NCI-H748 (cell line): ENCODE data around the gene ZMYM4.
A peak's percentile ranks its signal among the peaks of the same experiment; 100 is the strongest.
"Not testable (repeated sequence)": the region's sequence is repeated elsewhere in the genome, so short reads cannot be mapped to it uniquely, and the experiment has no call there.

Experiments
- DNase-seq: peaks from one replicate; lab custom pipeline; 2025; ENCODE audit not compliant: unreplicated experiment; lab: John Stamatoyannopoulos, UW

Gene ZMYM4

DNA sequence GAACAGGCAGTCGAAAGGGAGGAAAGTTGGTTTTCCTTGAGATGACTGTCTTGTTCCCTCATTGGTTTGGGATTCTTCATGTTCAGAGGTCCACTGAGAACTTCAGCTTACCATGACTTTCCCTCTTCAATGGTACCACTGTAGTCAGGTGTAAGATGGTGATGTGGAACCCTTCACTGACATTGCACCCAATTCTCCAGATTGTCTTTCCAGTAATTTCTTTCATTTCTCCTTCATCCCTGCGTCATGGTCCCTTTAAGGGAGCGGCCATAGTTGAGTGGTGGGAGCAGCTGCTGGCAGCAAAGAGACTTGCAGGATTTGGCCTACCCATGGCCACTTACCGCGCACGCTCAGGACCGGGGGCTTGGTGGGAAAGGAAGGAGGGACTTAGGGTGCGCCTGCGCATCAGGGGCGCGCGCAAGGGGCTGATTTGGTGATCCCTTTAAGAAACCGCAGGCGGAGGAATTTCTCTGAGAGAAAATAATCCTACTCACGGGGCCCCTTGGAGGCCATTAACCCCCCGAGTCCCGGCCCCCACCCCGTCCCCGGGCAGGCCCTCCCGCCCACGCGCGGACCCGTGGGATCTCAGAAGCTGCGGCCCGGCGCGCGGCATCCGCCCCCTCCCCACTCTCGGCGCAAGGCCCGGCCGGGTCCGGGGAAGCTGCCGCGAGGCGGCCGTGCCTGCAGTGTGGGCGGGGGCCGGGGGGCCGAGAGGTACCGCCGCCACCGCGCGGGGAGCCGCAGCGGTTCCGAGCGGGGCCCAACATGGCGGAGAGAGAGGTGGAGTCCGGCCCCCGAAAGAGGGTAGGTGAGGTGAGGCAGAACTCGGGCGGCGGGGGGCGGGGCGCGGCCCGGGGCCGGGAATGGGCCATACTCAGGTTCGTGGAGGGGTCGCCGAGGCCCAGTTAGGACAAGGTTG, at the start of gene ZMYM4:
ZMYM4 (plus strand) TSS at position 428 of the 919 bp plus-strand sequence; CDS start at position 766, 338 bp downstream.
- peak; percentile 95 for DNase-seq

- DNase-seq, result no peak
These were observed 47.5 kb upstream of the ZMYM4 start for GRCh38 chr1:35220976-35221375.

DNA sequence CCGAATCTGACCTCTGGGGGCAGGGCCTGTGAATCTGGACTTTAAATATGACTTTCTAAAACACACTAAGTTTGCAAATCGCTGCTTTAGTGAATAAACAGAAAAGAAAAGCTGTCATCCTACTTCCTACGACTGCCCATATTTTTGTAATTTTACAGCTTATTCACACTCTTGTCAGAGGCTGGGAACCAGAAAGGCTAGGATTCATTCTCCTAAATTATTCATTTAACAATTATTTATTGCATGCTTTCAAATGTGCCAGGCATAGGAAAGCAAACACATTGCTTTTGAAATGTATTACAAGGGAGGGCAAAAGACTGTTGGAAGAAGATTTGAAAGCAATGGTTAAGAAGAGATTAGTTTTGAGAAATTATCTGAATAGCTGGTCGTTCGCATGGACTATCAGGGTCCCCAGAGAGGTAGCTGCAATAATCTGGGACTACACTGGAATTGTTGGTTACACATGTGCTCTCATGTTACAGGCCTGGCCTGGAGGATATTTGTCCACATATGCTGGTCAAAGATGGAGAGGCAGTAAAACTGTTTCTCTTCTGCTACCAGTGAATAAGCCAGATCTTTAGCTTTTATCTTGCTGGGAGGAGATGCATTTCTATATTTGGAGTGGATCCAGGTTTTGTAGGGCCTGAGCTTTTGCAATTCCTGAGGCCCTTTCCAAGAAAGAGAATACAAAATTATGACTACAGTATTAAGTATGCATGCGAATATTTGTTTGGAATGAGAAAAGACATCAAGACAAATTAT, 46.0 kb upstream of the ZMYM4 start:
- no peak for DNase-seq

GRCh38 chr1:35223084-35223630, 45.4 kb upstream of the ZMYM4 start:
- no peak for DNase-seq

GRCh38 chr1:35226546-35226945, 42.0 kb upstream of the ZMYM4 start:
- no peak for DNase-seq

DNA sequence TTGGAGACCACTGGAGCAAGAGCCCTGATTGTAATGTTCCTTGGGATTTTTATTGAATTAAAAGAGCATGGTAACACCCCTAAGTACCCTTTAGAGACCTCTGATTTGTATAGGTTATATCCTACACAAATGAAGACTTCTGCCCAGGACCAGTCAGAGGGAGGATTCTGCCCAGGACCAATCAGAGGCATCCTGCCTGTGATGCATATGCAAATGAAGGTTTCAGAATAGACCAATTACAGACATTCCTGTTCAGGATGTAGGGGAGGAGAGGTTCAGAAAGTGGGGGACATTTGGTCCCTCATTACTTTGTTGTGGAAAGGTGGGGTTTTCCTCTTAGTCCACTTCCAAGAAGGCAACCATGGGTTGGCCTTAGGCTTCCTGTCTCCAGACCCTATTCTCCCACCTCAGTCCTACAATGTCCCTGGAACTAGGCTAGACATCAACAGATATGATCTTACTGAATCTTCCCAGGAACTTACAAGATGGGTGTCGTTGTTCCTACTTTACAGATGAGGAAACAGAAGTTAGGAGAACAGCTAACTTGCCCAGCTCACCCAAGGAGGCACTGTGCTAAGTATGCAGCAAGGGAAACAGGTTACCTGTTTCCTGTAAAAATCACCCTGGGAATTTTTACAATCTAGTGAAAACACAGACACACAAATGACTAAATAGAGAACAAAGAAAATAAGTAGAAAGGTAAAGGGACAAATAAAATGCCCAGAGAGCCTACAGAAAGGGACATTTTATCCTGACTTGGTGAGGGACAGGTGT, 38.7 kb upstream of the ZMYM4 start:
- no peak for DNase-seq

DNA sequence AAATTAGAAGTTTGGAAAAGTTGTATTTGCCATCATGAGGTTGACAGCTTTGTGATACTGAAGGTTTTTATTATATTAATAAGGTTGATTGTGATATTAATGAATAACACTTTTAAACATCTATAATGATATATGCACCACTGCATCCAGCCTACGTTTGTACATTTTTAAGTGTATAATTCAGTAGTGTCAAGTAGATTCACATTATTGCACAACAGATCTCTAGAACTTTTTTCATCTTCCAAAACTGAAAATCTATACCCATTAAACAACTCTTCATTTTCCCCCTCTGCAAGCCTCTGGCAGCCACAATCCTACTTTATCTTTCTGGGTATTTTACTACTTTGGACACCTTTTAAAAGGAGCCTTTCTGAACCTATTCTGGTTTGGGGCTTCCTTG, 37.2 kb upstream of the ZMYM4 start:
- no peak for DNase-seq

GRCh38 chr1:35236772-35237171, 31.7 kb upstream of the ZMYM4 start:
- not testable (repeated sequence) for DNase-seq

DNA sequence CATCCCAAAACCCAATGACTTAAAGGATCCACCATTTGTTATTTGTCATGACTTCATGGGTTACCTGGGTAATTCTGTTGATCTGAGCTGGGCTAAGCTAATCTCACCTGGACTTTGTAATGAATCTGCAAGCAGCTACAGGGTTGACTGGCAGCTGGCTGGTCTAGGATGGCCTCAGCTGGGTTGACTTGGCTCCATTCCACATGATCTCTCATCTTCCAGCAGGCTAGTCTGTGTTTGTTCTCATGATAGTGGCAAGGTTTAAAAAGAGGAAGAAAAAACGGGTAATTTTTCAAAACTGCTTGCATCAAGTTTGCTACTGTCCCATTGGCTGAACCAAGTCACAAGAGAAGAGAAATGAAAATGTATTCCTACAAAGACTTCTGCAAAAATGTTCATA, 24.8 kb upstream of the ZMYM4 start:
- DNase-seq, result peak; percentile 6

GRCh38 chr1:35247256-35247655, 21.3 kb upstream of the ZMYM4 start:
- no peak for DNase-seq

- DNase-seq, result no peak
These were observed 14.6 kb upstream of the ZMYM4 start for GRCh38 chr1:35253941-35254340.

- no peak for DNase-seq
These were observed 13.2 kb upstream of the ZMYM4 start for GRCh38 chr1:35255276-35255675.

DNA sequence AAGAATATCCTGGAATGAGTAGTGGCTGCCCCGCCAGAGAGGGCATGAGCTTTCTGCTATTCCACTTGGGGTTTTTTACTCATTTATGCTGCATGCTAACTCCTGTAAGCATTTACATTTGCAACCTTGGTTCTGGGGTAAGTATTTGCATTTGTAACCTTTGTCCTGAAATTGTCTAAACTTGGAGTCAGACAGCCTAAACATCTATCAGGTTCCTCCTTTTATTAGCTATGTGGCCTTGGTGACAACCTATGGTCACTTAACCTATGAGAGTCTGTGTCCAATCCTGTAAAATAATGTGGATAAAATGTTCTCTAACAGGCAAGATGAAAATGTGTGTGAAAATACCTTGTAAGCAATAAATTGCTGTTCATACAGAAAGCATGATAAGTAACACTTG, 8.9 kb upstream of the ZMYM4 start:
- no peak for DNase-seq

DNA sequence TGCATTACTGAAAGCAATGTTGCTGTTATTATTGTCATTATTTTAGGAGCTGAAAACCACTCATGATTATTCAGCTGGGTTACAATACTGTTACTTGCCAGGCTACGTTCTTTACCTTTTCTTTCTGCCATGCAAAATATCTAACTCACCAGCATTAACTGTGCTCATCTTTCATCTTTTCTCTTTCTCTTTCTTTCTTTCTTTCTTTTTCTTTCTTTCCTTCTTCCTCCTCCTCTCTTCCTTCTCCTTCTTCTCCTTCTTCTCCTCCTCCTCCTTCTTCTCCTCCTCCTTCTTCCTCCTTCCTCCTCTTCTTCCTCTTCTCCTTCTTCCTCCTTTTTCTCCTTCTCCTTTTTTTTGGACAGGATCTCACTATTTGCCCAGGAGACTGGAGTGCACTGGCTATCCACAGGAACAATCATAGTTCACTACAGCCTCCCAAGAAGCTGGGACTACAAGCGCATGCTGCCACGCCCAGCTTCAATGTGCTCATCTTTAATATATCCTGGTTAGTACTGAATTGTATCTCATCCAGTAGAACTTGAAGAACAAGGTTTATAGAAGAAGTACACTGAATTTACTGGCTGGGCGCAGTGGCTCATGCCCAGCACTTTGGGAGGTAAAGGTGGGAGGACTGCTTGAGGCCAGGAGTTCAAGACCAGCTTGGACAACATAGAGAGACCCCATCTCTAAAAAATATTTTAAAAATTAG, 6.9 kb upstream of the ZMYM4 start:
- DNase-seq, result no peak

DNA sequence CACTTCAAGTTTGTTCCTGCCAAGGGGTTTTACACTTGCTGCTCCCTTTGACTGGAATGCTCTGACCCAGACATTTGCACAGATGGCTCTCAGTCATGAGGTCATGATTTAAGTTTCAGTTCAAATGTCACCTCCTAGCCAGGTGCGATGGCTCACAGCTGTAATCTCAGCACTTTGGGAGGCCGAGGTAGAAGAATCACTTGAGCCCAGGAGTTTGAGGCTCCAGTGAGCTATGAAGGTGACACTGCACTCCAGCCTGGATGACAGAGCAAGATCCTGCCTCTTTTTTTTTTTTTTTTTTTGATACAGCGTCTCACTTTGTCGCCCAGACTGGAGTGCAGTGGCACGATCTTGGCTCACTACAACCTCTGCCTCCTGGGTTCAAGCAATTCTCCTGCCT, 4.5 kb upstream of the ZMYM4 start:
- DNase-seq, result no peak

DNA sequence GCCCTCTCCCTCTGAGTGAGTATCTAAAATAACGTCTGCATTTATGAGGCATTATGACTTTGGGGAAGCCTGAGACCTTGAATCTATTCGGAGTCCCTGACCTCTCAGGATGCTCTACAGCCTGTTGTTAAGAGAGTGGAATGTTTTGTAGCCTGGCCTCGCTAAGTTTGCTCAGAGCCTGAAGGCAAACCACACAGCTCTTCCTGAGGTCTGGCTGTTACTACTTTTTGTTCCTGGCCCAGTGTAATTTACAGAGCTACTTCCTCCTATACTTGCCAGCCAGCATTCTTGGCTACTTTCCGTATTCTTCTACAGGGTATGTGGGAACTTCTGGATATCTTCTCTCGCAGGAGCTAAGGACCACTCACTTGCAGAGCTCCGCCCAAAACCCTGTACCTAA, 3.6 kb upstream of the ZMYM4 start:
- no peak for DNase-seq

- DNase-seq, result no peak
These were observed 2.2 kb upstream of the ZMYM4 start for GRCh38 chr1:35266306-35266705.

GRCh38 chr1:35269201-35269988, 886 bp downstream of the ZMYM4 start:
- DNase-seq, result peak; percentile 11

DNA sequence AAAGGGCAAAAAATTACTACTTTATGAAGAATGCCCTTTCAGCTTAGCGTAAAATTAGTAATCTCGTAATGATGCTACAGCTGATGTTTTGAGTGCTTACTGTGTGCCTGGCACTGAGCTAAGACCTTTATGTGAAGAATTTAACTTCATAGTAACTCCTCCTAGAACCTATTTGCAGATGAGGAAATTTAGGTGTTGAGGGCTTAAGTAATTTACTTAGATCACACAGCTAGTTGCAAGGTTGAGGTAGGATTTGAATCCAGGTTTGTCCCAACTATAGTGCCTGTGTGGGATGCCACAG, 1.4 kb downstream of the ZMYM4 start:
- no peak for DNase-seq

- no peak for DNase-seq
These were observed 2.3 kb downstream of the ZMYM4 start for GRCh38 chr1:35270836-35271235.
